Measurements from ENCODE around the gene IL34. TPM values are rescaled to one million over a fixed set of nuclear protein-coding genes. Genes with fewer than 3 reads are reported as not detected.
A peak's percentile ranks its signal among the peaks of the same experiment; 100 is the strongest.

The IL34 gene
- total and polyA plus RNA-seq, 4 donors: 0.25 to 0.93 (median 0.42) TPM

DNA sequence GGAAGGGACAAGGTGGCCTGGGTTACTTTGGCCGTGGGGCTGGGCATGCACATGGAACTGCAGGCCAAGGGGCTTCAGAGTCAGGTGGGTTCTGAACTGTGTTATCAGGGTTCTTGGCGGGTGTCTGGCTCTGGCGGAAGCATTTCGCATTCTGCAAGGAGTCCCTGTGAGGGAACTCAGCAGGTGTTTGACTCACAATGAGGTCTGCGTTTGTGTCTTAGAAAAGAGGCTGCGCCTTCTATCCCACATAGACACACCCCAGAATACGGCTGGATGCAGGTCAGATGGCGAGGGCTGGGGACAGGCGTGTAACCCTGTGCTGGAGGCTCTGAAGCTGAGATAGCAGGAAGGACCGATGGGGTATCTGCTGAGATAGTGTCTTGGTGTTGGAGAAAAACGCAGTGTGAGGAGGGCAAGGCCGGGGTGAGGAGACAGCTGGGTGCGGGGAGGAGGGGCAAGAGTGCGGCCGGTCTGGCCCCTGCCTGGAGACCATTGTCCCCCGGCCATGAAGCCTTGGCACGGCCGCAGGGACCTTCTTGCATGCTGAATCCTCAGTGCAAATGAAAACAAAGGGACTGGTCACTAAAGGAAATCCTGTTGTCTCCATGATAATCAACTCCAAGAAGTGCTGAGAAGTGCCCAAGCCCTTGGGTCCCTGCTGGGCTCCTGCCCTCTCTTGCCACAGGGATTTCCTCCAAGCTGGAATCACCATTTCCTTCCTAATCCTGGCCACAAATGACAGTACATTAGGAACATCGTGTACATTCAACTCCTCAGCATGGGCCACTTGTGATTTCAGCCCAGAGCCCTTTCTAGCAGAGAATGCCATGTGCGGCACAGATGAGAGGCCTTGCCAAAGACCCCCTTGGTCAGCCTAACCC lies 62.2 kb downstream of the IL34 start (continued):
- TF ChIP-seq FOXA2 (IDR thresholded peaks at IDR 0.05) (no peak), EGR1 (IDR thresholded peaks at IDR 0.05; ENCODE audit: low read depth in 2 of 2) (no peak), HNF4G (IDR thresholded peaks at IDR 0.05) (no peak)

GRCh38 chr16:70709457-70709856 lies 63.1 kb downstream of the IL34 start:
- H3K4me3 ChIP-seq (ENCODE audit: low read depth in 1 of 3, low read length in 3 of 3): no peak overlapping the region
- peaks cover 15 to 30% (median 26%) of the 10 kb centered on the region in 4 donors for H3K4me1 ChIP-seq (ENCODE audit: control insufficient read depth in 4 of 4, insufficient read depth in 4 of 4, low read length in 3 of 4)
- H3K27ac ChIP-seq (ENCODE audit: low read depth in 1 of 2, low read length in 2 of 2): peak overlapping the region; percentile 88 to 93
- WGBS: 37% methylated on average over 5 of the region's 5 CpGs
- TF ChIP-seq HNF4A (conservative IDR thresholded peaks at IDR 0.05): peak; percentile 100
- peak; percentile 54 to 80 for TF ChIP-seq JUND (IDR thresholded peaks at IDR 0.05)
- TF ChIP-seq YY1 (IDR thresholded peaks at IDR 0.05): peak; percentile 90
- peak; percentile 46 for TF ChIP-seq FOXA1 (IDR thresholded peaks at IDR 0.05)
- TF ChIP-seq GABPA (IDR thresholded peaks at IDR 0.05 in 1 of 2, conservative IDR thresholded peaks at IDR 0.05 in 1 of 2): peak in 1 of 2 donors; percentile 36
- peak; percentile 81 for TF ChIP-seq ZBTB33 (IDR thresholded peaks at IDR 0.05)
- peak; percentile 98 for TF ChIP-seq HNF4G (IDR thresholded peaks at IDR 0.05)
- TF ChIP-seq, protein P1, sequence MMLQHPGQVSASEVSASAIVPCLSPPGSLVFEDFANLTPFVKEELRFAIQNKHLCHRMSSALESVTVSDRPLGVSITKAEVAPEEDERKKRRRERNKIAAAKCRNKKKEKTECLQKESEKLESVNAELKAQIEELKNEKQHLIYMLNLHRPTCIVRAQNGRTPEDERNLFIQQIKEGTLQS (IDR thresholded peaks at IDR 0.05): no peak
- TF ChIP-seq FOXA2 (IDR thresholded peaks at IDR 0.05): no peak
- peak; percentile 96 for TF ChIP-seq SP1 (IDR thresholded peaks at IDR 0.05)
- TF ChIP-seq, protein P2, sequence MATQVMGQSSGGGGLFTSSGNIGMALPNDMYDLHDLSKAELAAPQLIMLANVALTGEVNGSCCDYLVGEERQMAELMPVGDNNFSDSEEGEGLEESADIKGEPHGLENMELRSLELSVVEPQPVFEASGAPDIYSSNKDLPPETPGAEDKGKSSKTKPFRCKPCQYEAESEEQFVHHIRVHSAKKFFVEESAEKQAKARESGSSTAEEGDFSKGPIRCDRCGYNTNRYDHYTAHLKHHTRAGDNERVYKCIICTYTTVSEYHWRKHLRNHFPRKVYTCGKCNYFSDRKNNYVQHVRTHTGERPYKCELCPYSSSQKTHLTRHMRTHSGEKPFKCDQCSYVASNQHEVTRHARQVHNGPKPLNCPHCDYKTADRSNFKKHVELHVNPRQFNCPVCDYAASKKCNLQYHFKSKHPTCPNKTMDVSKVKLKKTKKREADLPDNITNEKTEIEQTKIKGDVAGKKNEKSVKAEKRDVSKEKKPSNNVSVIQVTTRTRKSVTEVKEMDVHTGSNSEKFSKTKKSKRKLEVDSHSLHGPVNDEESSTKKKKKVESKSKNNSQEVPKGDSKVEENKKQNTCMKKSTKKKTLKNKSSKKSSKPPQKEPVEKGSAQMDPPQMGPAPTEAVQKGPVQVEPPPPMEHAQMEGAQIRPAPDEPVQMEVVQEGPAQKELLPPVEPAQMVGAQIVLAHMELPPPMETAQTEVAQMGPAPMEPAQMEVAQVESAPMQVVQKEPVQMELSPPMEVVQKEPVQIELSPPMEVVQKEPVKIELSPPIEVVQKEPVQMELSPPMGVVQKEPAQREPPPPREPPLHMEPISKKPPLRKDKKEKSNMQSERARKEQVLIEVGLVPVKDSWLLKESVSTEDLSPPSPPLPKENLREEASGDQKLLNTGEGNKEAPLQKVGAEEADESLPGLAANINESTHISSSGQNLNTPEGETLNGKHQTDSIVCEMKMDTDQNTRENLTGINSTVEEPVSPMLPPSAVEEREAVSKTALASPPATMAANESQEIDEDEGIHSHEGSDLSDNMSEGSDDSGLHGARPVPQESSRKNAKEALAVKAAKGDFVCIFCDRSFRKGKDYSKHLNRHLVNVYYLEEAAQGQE (IDR thresholded peaks at IDR 0.05): peak; percentile 76
- TF ChIP-seq MAX (IDR thresholded peaks at IDR 0.05): peak; percentile 96
- peak; percentile 36 for TF ChIP-seq NR2F2 (IDR thresholded peaks at IDR 0.05)
- TF ChIP-seq, protein P3, sequence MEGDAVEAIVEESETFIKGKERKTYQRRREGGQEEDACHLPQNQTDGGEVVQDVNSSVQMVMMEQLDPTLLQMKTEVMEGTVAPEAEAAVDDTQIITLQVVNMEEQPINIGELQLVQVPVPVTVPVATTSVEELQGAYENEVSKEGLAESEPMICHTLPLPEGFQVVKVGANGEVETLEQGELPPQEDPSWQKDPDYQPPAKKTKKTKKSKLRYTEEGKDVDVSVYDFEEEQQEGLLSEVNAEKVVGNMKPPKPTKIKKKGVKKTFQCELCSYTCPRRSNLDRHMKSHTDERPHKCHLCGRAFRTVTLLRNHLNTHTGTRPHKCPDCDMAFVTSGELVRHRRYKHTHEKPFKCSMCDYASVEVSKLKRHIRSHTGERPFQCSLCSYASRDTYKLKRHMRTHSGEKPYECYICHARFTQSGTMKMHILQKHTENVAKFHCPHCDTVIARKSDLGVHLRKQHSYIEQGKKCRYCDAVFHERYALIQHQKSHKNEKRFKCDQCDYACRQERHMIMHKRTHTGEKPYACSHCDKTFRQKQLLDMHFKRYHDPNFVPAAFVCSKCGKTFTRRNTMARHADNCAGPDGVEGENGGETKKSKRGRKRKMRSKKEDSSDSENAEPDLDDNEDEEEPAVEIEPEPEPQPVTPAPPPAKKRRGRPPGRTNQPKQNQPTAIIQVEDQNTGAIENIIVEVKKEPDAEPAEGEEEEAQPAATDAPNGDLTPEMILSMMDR (IDR thresholded peaks at IDR 0.05; ENCODE audit: low read depth, low read length, missing input control): no peak
- TF ChIP-seq RXRA (IDR thresholded peaks at IDR 0.05): peak; percentile 80 to 88
- TF ChIP-seq TAF1 (conservative IDR thresholded peaks at IDR 0.05): no peak
- peak in 1 of 2 donors; percentile 87 for TF ChIP-seq EGR1 (IDR thresholded peaks at IDR 0.05; ENCODE audit: low read depth in 2 of 2)
- peak; percentile 33 to 43 for TF ChIP-seq RAD21 (IDR thresholded peaks at IDR 0.05)
- DNase-seq (ENCODE audit: low spot score): no peak
- no peaks in the 10 kb centered on the region for H3K36me3 ChIP-seq (ENCODE audit: control insufficient read depth in 4 of 4, insufficient read depth in 3 of 4, low read depth in 1 of 4, low read length in 3 of 4)
- peak overlapping the region; percentile 40 to 72 for H3K9ac ChIP-seq (ENCODE audit: low read depth in 1 of 2, low read length in 2 of 2)
- no peaks in the 10 kb centered on the region for H3K9me3 ChIP-seq (ENCODE audit: control insufficient read depth in 4 of 4, low read length in 3 of 4)
- no peaks in the 10 kb centered on the region for H3K27me3 ChIP-seq (ENCODE audit: control insufficient read depth in 4 of 4, insufficient read depth in 4 of 4, low read length in 3 of 4)
